ENCODE measurements around the gene LRBA. TPM values are rescaled to one million over a fixed set of nuclear protein-coding genes. Genes with fewer than 3 reads are reported as not detected.

The LRBA gene
- total and polyA plus RNA-seq, 8 donors: 7.3 to 156 (median 73.9) TPM

DNA sequence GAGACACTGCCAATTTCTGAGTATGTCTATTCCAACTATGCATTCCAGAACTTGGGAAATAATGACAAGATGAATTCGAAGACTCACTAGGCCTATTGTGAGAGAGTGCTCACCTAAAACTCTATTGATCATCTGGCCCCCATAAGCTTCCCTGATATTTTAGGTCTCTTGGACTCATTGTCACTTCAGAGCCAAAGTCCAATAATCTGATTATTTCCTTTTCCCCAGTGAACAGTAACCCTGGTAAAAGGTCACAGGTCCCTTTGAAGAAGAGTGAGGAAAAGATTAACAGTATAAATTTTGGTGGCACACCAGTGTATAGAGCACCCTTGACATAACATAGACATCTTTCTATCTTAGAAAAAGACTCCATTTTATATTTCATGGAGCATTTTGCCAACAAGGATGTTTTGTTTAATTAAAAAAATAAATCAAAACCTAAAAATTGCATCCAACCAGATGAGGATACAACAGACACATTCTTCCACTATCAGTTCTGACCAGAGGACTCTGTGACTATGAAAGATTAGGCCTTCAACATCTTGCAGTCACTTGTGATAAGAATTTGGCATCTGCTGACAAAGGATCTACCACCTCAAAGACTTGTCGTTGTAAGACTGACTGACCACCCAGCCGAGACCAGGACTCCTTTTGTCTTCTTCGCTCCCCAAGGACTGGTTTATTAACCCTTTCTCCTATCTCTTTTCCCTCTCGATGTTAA is 241.2 kb downstream of the LRBA start:
- H3K27ac ChIP-seq: no peak overlapping the region
- no peaks in the 10 kb centered on the region for H3K27me3 ChIP-seq
- H3K36me3 ChIP-seq: peaks cover 0 to 8% (median 5%) of the 10 kb centered on the region in 4 donors
- no peaks in the 10 kb centered on the region for H3K9me3 ChIP-seq
- intact Hi-C loops (cut with DNase I; ENCODE audit: low total_unique reads): no loop called here
- no peak for TF ChIP-seq POLR2AphosphoS5 (IDR thresholded peaks at IDR 0.05)
- 83 to 88% (median 85%) methylated on average over 5 of the region's 5 CpGs for whole genome bisulfite sequencing, 5 donors
- no peak overlapping the region for H3K4me3 ChIP-seq
- H3K4me1 ChIP-seq: peaks cover 0 to 8% (median 4%) of the 10 kb centered on the region in 4 donors
- DNase-seq: no peak

DNA sequence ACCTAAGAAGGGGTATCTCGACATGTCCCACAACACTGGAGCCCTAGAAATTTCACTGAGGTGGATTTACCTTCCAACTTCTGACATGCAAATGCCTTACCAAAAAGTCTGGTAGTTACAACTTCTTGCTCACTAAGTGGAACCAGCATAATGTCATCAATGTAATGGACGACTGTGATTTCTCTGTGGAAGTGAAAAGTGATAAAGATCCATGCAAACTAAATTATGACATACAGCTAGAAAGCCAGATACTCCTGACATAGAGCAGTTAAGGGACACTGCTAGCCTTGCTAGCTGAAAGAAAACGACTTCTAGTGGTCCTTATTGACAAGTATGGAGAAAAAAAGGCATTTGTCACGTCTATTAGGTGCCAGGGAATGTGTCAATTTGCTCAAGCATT is 242.1 kb downstream of the LRBA start:
- no peak overlapping the region for H3K4me3 ChIP-seq
- no peaks in the 10 kb centered on the region for H3K27me3 ChIP-seq
- DNase-seq: no peak
- intact Hi-C loops (cut with DNase I; ENCODE audit: low total_unique reads): no loop called here
- TF ChIP-seq POLR2A (IDR thresholded peaks at IDR 0.05) (no peak), EP300 (IDR thresholded peaks at IDR 0.05) (no peak)
- peaks cover 0 to 8% (median 0%) of the 10 kb centered on the region in 4 donors for H3K4me1 ChIP-seq
- H3K9me3 ChIP-seq: no peaks in the 10 kb centered on the region
- no peak overlapping the region for H3K27ac ChIP-seq
- 86 to 95% (median 93%) methylated on average over 4 of the region's 4 CpGs for WGBS, 5 donors
- H3K36me3 ChIP-seq: peaks cover 0 to 8% (median 5%) of the 10 kb centered on the region in 4 donors

DNA sequence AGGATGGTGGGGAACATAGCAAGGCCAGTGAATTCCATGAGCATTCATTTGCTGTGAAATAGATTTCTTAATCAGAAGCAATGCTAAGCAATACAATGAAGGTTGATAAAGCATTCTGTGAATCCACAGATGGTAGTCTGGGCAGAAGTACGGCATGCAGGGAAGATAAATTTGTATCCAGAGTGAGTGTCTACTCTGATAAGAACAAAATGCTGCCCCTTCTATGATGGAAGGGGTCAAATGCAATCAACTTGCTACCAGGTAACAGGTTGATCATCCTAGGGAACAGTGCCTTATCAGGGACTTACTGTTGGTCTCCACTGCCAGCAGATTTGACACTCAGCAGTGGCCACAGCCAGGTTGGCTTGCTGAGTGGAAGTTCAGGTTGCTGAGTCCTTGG is 243.7 kb downstream of the LRBA start:
- Histone ChIP-seq H3K27ac (no peak overlapping the region), H3K27me3 (no peaks in the 10 kb centered on the region), H3K9me3 (no peaks in the 10 kb centered on the region), H3K4me3 (no peak overlapping the region), H3K4me1 (peaks cover 0 to 8% (median 0%) of the 10 kb centered on the region in 4 donors), H3K36me3 (peaks cover 0 to 8% (median 5%) of the 10 kb centered on the region in 4 donors)
- TF ChIP-seq EP300 (IDR thresholded peaks at IDR 0.05) (no peak), POLR2A (IDR thresholded peaks at IDR 0.05) (no peak), POLR2AphosphoS5 (IDR thresholded peaks at IDR 0.05) (no peak)
- TF ChIP-seq, protein P1, sequence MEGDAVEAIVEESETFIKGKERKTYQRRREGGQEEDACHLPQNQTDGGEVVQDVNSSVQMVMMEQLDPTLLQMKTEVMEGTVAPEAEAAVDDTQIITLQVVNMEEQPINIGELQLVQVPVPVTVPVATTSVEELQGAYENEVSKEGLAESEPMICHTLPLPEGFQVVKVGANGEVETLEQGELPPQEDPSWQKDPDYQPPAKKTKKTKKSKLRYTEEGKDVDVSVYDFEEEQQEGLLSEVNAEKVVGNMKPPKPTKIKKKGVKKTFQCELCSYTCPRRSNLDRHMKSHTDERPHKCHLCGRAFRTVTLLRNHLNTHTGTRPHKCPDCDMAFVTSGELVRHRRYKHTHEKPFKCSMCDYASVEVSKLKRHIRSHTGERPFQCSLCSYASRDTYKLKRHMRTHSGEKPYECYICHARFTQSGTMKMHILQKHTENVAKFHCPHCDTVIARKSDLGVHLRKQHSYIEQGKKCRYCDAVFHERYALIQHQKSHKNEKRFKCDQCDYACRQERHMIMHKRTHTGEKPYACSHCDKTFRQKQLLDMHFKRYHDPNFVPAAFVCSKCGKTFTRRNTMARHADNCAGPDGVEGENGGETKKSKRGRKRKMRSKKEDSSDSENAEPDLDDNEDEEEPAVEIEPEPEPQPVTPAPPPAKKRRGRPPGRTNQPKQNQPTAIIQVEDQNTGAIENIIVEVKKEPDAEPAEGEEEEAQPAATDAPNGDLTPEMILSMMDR (IDR thresholded peaks at IDR 0.05): no peak
- WGBS, 5 donors: 82 to 97% (median 89%) methylated on average over 1 of the region's 1 CpG
- intact Hi-C loops (cut with DNase I; ENCODE audit: low total_unique reads): no loop called here
- DNase-seq: no peak

DNA sequence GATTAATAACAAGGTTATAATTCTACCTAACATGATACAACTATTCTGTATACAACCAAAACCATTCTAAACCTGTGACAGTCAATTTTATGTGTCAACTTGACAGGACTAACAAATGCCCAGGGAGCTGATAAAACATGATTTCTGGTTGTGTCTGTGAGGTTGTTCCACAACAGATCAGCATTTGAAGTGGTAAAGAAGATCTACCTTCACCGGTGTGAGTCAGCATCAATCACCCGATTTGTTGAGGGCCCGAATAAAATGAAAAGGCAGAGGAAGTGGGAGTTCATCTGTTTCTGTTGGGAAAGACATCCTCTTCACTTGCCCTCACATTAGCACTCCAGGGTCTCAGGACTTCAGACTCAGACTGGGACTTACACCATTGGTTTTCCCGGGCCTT is 245.2 kb downstream of the LRBA start:
- no peak for DNase-seq
- Histone ChIP-seq H3K27me3 (no peaks in the 10 kb centered on the region), H3K27ac (no peak overlapping the region), H3K4me1 (peaks cover 0 to 8% (median 0%) of the 10 kb centered on the region in 4 donors), H3K36me3 (peaks cover 0 to 8% (median 5%) of the 10 kb centered on the region in 4 donors), H3K4me3 (no peak overlapping the region), H3K9me3 (no peaks in the 10 kb centered on the region)
- 88 to 95% (median 93%) methylated on average over 4 of the region's 4 CpGs for WGBS, 5 donors
- TF ChIP-seq EP300 (IDR thresholded peaks at IDR 0.05) (no peak), POLR2AphosphoS5 (IDR thresholded peaks at IDR 0.05) (no peak), POLR2A (IDR thresholded peaks at IDR 0.05) (no peak)
- TF ChIP-seq, protein P1 (IDR thresholded peaks at IDR 0.05): no peak
- intact Hi-C loops (cut with DNase I; ENCODE audit: low total_unique reads): no loop called here

DNA sequence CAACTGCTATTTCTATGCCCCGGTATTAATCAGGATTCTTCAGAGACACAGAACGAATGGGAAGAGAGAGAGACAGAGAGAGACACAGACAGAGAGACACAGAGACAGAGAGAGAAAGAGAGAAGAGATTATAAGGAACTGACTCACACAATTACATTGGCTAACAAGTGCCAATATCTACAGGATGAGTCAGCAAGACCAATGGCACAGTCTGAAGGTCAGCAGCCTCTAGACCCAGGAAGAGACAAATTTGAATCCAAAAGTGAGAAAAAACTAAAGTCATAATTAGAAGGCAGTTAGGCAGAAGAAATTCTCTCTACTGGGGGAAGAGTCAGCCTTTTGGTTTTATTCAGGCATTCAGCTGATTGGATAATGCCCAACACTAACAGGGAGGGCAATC is 245.8 kb downstream of the LRBA start:
- Histone ChIP-seq H3K27ac (no peak overlapping the region), H3K27me3 (no peaks in the 10 kb centered on the region), H3K4me3 (no peak overlapping the region), H3K4me1 (peaks cover 0 to 8% (median 0%) of the 10 kb centered on the region in 4 donors), H3K9me3 (no peaks in the 10 kb centered on the region), H3K36me3 (peaks cover 0 to 8% (median 5%) of the 10 kb centered on the region in 4 donors)
- no peak for TF ChIP-seq POLR2AphosphoS5 (IDR thresholded peaks at IDR 0.05)
- no peak for TF ChIP-seq POLR2A (IDR thresholded peaks at IDR 0.05)
- TF ChIP-seq, protein P1 (IDR thresholded peaks at IDR 0.05): no peak
- TF ChIP-seq EP300 (IDR thresholded peaks at IDR 0.05): no peak
- intact Hi-C loops (cut with DNase I; ENCODE audit: low total_unique reads): no loop called here
- DNase-seq: peak in 1 of 2 donors; percentile 12
- WGBS, 5 donors: 87 to 99% (median 92%) methylated on average over 2 of the region's 2 CpGs

All from stomach (tissue), 9 donors.